ENCODE results near the gene TNFRSF13B.
A peak's percentile ranks its signal among the peaks of the same experiment; 100 is the strongest.
"Not testable (repeated sequence)": the region's sequence is repeated elsewhere in the genome, so short reads cannot be mapped to it uniquely, and the experiment has no call there.

The TNFRSF13B gene

GRCh38 chr17:16923097-16923903 lies 48.6 kb downstream of the TNFRSF13B start:
- DNase-seq, result no peak

- DNase-seq, result no peak
These were observed 49.4 kb downstream of the TNFRSF13B start for GRCh38 chr17:16922386-16923096.

DNA sequence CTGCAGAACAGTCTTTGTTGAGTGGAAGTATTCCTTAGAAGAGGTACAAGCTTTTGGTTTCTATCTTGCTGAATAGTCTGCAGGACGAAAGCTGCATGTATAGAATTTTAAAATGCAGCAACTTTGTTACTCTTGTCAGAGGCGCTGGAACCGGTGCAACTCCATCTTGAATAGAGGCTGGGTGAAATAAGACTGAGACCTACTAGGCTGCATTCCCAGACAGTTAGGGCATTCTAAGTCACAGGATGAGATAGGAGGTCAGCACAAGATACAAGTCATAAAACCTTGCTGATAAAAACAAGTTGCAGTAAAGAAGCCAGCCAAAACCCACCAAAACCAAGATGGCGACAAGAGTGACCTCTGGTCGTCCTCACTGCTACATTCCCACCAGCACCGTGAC lies 50.5 kb downstream of the TNFRSF13B start:
- not testable (repeated sequence) for DNase-seq

- DNase-seq, result no peak
These were observed 51.3 kb downstream of the TNFRSF13B start for GRCh38 chr17:16920628-16921020.

DNA sequence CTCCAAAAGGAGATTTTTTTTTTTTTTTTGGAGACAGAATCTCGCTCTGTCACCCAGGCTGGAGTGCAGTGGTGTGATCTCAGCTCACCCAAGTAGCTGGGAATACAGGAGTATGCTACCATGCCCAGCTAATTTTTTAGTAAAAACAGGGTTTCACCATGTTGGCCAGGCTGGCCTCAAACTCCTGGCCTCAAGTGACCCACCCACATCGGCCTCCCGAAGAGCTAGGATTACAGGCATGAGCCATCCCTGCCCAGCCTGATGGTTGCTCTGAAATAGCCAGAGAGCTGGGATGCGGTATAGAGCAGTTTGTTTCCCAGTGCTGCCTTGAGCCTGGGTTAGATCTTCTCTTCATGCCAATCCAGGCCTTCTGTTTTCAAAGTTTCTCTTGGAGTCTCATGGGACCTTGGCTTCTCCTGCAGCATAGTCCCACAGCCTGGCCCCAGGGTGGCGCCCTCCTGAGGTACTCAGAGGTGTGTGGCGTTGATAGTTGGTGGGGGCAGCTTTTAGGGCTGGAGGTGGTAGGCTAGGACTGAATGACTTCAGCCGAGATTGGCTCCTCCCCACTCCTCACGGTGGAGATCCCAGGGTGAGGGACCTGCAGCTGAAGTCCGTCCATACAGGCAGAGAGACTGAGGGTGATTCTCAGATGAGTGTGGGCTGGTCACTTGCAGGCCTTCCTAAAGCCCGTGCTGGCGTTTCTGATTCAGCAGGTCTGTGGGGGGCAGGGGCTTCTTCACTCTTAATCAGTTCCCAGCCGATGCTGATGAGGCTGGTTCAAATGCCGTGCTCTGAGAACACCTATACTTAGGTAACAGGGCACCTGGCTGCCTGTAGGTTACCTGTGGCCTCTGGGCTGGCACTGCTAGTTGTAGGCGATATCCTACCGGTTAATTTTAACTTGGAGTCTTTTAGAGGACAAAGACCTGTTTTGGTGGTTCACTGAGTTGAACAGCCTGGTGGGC lies 52.0 kb downstream of the TNFRSF13B start:
- DNase-seq, result no peak

DNA sequence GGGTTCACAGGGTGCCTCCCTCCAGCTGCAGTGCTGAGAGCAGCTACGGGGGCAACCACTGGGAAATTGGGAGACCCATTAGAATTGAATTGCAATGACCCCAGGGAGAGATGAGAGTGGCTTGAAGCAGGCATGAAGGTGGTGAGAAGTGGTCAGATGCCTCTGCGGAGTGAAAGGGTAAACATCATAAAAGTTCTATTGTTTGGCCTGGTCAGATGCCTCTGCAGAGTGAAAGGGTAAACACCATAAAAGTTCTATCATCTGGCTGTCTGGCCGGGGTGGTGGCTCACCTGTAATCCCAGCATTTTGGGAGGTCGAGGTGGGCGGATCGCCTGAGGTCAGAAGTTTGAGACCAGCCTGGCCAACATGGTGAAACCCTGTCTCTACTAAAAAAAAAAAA lies 53.5 kb downstream of the TNFRSF13B start:
- no peak for DNase-seq

GRCh38 chr17:16917671-16918394 lies 54.1 kb downstream of the TNFRSF13B start:
- DNase-seq, result no peak

DNA sequence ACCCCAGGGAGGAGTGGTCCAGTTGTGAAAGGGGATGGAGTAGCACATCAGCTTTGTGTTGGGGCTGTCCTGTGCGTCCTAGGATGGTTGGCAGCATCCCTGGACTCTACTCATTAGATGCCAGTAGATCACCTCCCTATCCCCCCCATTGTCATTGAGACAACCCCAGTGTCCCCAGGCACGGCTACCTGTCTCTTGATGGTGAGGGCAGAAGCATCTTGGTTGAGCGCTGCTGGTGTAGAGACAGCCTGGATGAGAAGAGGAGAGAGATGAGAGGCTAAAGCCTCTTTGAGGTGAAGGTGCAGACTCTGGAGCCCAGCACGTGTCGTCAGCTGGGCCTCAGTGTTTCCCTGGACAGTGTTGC lies 55.4 kb downstream of the TNFRSF13B start:
- no peak for DNase-seq

- peak; percentile 18 for DNase-seq
These were observed 56.0 kb downstream of the TNFRSF13B start for GRCh38 chr17:16915752-16916556.

DNA sequence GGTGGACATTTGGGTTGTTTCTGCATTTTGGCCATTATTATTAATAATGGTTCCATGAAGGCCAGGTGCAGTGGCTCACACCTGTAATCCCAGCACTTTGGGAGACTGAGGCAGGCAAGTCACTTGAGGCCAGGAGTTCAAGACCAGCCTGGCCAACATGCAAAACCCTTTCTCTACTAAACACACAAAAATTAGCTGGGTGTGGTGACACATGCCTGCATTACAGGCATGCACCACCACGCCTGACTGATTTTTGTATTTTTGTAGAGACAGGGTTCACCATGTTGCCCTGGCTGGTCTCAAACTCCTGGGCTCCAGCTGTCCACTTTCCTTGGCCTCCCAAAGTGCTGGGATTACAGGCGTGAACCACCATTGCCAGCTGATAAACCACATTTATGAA lies 58.5 kb downstream of the TNFRSF13B start:
- no peak for DNase-seq

DNA sequence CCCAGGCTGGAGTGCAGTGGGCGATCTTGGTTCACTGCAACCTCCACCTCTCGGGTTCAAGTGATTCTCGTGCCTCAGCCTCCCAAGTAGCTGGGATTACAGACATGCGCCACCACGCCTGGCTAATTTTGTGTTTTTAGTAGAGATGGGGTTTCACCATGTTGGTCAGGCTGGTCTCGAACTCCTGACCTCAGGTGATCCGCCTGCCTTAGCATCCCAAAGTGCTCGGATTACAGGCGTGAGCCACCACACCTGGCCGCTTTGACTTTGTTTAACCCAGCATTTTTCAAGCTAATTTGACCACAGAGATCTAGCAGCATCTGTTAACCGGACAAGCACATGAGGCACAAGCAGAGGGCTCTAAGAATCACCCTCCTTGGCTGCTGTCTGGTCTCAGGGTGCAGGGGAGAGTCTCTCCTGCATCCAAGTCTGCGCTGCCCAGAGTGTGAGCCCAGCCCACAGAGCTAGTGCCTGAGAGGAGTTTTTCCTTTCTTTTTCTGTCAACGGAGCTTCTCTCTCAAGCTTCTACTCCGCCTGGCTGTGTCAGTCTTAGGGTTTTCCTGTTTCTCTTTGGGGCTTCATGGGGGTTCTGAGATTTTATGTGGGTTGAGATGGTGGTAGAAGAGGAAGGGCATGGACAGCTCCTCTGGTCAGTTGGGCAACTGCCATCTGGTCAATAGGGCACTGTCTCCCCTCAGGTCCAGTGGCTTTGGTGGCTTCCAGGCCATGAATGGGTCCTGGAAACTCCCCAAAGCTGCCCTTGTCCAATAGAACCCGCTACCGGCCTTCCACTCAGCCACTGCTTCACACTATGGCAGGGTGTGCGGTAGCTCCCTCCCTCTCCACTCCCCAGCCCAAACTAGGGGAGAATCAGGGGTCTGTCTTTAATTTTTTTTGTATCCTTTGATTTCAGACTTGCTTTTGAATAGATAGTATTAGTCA lies 59.6 kb downstream of the TNFRSF13B start:
- DNase-seq, result no peak

- no peak for DNase-seq
These were observed 60.6 kb downstream of the TNFRSF13B start for GRCh38 chr17:16911141-16911937.

DNA sequence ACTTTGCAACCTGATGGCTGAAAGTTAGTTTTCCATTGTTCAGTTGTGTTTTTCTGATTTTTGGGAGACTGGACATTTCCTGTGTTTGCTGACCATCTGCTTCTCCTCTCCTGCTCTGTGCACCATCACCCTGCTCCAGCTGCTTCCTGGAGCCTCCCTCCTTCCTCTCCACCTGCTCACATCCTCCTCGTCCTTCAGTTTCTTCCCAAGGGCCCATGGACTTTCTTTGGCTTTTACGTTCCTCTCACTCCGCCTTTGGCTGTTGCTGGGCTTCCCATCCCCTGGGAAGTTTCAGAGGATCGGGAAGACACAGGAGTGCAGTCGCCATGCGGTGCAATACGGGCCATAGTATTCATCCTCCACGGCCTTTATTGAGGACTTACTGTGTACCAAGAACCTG lies 61.6 kb downstream of the TNFRSF13B start:
- DNase-seq, result no peak

- no peak for DNase-seq
These were observed 62.3 kb downstream of the TNFRSF13B start for GRCh38 chr17:16909472-16910246.

- DNase-seq, result no peak
These were observed 63.6 kb downstream of the TNFRSF13B start for GRCh38 chr17:16908273-16908672.

DNA sequence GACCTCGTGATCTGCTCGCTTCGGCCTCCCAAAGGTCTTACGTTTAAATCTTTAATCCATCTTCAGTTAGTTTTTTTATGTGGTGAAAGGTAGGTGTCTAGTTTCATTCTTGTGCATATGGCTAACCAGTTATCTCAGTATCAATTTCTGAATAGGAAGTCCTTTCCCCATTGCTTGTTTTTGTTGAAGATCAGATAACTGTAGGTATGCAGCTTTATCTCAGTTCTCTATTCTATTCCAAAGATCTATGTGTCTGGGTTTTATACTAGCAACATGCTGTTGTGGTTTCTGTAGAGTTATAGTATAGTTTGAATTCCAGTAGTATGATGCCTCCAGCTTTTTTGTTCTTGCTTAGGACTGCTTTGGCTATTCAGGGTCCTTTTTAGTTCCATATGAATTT lies 65.2 kb downstream of the TNFRSF13B start:
- no peak for DNase-seq

DNA sequence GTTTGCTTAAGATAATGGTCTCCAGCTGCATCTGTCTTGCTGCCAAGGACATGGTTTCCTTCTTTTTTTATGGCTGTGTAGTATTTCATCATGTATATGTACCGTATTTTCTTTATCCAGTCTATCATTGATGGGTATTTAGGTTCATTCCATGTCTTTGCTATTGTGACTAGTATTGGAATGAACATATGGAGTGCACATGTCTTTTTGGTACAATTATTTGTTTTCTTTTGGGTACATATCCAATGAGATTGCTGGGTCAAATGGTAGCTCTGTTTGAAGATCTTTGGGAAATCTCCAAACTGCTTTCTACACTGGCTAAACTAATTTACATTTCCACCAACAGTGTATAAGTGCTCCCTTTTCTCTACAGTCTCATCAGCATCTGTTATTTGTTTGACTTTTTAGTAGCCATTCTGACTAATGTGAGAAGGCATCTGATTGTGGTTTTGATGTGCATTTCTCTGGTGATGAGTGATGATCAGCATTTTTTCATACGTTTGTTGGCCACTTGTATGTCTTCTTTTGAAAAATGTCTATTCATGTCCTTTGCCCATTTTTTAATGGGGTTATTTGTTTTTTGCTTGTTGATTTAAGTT lies 66.2 kb downstream of the TNFRSF13B start:
- DNase-seq, result no peak

DNA sequence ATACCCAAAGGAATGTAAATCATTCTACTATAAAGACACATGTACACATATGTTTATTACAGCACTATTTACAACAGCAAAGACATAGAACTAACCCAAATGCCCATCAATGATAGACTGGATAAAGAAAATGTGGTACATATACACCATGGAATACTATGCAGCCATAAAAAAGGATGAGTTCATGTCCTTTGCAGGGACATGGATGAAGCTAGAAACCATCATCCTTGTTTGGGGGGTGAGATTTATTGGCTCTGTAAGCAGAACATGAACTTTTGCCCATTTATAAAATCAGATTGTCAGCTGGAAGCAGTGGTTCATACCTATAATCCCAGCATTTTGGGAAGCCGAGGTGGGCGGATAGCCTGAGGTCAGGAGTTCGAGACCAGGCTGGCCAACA lies 68.8 kb downstream of the TNFRSF13B start:
- DNase-seq, result not testable (repeated sequence)
